Adrenal gland (tissue), 5 donors: Measurements from ENCODE around the gene KCNAB2.

Source experiments
- POLR2A ChIP-seq, 2 donors: fragments of 450-650 bp; IDR thresholded peaks; one replicate each; pipeline ENCODE4 v1.6.1; 2017; ENCODE audit warnings: antibody characterized with exemption in 2 of 2, mild to moderate bottlenecking in 2 of 2, moderate library complexity in 1 of 2
- TF ChIP-seq, protein P1 (sequence below), 6 experiments: fragments of 450-650 bp in 4 of 6; fragments of 200-600 bp in 2 of 6; sonication (generic) in 1 of 6; IDR thresholded peaks; 1 replicate in 5 of 6; 2 replicates in 1 of 6; pipeline versions ENCODE4 v1.5.1 to v1.8.0; 2016 to 2021; ENCODE audit warnings: antibody characterized with exemption in 6 of 6, mild to moderate bottlenecking in 2 of 6, moderate library complexity in 1 of 6
- donor health status: DM: no; HTN: no; CAD: no.

DNA sequence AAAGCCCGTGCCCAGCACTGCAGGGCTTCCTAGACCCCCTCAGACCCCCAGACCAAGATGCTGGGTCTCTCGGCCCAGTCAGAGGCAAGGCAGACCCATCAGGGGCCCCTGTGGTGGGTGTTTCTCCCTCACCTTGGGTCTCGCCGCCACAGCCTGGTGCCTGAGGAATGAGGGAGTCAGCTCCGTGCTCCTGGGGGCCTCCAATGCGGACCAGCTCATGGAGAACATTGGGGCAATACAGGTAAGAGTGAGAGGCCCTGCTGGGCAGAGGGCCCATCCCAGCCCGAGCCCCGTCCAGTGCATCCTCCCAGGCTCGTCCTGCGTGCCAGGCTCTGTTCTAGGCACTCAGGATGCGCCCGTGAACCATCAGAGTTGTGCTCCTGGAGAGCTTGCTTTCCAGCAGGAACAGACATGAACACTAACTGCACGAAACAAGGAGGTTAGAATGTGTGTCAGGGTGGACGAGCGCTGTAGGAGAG, 51.5 kb downstream of the KCNAB2 start:
- no peak for TF ChIP-seq POLR2A (IDR thresholded peaks at IDR 0.05)
- TF ChIP-seq, protein P1, sequence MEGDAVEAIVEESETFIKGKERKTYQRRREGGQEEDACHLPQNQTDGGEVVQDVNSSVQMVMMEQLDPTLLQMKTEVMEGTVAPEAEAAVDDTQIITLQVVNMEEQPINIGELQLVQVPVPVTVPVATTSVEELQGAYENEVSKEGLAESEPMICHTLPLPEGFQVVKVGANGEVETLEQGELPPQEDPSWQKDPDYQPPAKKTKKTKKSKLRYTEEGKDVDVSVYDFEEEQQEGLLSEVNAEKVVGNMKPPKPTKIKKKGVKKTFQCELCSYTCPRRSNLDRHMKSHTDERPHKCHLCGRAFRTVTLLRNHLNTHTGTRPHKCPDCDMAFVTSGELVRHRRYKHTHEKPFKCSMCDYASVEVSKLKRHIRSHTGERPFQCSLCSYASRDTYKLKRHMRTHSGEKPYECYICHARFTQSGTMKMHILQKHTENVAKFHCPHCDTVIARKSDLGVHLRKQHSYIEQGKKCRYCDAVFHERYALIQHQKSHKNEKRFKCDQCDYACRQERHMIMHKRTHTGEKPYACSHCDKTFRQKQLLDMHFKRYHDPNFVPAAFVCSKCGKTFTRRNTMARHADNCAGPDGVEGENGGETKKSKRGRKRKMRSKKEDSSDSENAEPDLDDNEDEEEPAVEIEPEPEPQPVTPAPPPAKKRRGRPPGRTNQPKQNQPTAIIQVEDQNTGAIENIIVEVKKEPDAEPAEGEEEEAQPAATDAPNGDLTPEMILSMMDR (IDR thresholded peaks at IDR 0.05): no peak
